Activated T-cell treated with anti-CD3 and anti-CD28 coated beads for 4 hours (primary cell): ENCODE results near the gene CARD10.
"Not testable (repeated sequence)": the region's sequence is repeated elsewhere in the genome, so short reads cannot be mapped to it uniquely, and the experiment has no call there.

ENCODE experiments used
- DNase-seq: peaks from one replicate; pipeline ENCODE4 v3.0.0-alpha.2; 2020

The CARD10 gene

DNA sequence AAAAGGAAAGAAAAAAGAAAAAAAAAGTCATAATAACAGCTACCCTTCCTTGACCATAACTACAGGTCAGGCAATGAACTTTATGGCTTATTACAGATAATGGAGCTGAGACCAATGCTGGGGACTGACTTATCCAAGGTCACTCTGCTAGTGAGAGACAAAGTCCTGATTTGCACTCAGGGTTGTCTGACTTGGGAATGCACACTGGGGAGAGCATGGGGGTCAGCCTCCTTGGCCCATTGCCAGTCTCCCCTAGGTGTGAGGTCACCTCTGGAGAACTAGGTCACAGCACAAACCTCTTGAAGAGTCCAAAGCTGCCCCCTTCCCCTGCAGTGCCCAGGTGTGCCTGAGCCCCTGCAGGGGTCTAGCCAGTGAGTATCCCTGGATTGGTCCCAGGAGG, 35.8 kb upstream of the CARD10 start:
- no peak for DNase-seq

DNA sequence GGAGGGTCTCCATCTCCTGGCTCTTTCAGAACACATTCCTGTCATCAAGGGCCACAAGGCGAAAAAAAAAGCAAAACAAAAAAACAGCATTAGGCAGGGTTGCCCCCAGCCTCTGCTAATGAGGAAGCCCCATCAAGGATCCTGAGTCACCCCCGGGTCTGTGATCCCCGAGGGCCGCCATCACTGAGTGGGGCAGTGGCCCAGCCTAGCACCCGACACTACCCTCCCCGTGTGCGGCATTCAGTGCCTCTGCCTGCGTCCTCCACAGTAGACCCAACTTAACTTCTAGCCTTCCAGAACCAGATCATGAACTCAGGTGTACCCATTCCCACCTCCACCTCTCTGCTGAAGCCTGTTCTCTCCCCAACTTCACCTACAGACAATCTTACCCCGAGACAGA, 34.5 kb upstream of the CARD10 start:
- DNase-seq, result no peak

GRCh38 chr22:37552524-37553163, 33.4 kb upstream of the CARD10 start:
- no peak for DNase-seq

GRCh38 chr22:37551981-37552380, 32.8 kb upstream of the CARD10 start:
- no peak for DNase-seq

DNA sequence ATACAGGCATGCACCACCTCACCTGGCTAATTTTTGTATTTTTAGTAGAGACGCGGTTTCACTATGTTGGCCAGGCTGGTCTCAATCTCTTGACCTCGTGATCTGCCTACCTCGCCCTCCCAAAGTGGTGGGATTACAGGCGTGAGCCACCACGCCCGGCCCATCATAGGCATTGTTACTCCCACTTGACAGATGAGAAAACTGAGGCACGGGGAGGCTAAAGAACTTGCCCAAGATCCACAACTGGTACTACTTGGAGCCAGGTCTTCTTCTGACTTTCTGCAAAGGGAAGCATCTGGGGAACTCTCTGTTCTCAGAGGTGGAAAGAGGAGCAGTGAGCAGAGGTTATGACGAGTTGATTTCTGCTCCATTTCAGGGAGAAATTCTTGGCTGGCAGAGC, 31.7 kb upstream of the CARD10 start:
- not testable (repeated sequence) for DNase-seq

DNA sequence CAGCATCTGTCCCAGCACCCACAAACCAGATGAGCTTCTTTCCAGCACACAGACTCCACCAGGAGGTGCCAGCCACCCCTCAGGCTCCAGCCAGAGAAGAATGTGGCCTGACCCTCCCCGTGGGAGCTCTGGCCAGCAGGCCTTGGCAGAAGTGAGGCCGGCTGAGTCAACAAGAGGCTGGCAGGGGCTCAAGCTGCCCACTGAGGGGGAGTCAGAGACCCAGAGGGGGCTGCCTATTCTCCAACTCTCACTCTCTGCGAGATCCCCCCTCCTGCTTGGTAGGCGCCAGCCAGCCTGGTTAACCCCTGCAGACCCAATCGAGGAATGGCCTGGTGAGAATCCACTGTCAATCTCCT, 30.5 kb upstream of the CARD10 start:
- no peak for DNase-seq

GRCh38 chr22:37547251-37547741, 28.1 kb upstream of the CARD10 start:
- DNase-seq, result no peak

DNA sequence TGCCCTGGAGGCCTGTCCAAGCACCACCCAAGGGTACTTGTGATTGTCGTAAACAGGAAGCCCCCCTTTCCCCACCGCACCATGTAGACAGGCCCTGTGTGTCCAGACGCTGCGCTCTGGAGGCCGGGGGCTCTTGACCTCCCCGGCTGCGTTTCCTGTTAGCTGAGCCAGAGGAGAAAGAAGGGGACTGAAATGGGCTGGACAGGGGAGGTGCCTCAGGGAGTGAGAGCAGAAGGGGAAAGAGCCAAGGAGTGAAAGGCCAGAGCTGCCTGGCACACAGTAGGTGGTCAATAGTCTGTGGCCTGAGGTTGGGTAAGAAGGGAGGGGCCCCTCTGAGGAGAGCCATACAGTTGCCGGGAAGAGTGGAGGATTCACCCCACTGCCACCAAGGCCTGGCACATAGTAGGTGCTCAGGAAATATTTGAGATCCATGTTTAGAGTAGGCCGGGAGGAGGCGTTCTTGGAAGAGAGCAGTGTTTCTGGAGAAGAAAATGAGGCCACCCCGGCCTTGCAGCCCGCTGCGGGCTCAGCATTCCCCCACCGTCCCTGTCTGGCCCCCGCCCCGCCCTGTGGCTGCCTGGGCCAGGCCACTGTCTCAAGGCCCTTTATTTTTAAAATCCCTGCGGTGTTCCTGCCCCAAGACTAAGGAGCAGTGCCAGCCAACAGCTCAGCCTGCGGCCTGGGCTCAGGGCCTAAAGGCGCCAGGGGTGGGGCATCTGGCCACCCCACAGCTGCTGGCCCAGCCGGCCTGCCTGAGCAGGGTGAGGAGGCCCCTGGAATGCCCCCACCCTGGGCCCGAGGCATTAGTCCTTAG, 27.4 kb upstream of the CARD10 start:
- no peak for DNase-seq

- DNase-seq, result no peak
Observed at GRCh38 chr22:37545703-37546436, 26.7 kb upstream of the CARD10 start.

DNA sequence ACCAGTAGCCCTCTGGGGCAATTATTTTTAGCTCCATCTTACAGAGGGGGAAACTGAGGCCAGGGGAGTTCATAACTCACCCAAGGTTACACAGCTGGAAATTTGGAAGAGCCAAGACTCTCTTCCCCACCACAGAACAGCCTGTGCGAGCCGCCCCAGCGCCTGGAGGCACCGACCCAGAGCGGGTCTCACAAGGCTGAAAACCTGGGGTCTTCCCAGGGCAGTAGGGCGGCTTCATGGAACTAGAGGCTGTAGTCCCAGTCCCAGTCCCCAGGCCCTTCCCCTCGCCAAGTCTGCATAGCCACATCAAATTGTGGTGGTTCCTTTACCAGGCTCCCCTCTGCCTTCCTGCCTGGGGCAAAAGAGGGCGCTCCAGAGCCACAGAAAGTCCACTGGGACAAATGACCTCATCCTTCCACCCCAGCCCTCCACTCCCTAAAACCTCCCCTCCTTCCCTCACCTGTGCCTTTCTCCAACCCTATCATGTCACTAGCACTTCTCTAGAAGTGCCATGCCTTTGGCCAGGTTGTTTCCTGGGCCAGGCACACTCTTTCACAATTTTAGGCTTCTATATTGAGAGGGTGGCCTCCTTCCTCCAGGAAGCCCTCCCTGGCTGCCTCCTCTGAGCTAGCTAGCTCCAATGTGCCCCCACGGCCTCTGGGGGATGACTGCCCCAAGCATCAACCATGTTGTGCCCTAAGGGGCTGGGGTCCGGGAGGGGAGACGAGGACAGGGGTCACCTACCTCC, 25.9 kb upstream of the CARD10 start:
- DNase-seq, result no peak

GRCh38 chr22:37542959-37543358, 23.7 kb upstream of the CARD10 start:
- DNase-seq, result no peak

- not testable (repeated sequence) for DNase-seq
Observed at GRCh38 chr22:37542416-37542815, 23.2 kb upstream of the CARD10 start.

DNA sequence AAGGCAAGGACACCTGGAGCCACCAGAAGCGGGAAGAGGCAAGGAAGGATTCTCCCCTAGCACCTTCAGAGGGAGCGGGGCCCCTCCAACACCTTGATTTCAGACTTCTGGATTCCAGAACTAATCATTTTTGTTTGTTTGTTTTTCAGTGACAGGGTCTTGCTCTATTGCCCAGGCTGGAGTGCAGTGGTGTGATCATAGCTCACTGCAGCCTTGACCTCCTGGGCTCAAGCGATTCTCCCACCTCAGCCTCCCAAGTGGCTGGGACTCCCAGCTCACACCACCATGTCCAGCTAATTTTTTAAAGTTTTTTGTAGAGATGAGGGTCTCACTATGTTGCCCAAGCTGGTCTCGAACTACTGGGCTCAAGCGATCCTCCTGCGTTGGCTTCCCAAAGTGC, 20.6 kb upstream of the CARD10 start:
- DNase-seq, result not testable (repeated sequence)

DNA sequence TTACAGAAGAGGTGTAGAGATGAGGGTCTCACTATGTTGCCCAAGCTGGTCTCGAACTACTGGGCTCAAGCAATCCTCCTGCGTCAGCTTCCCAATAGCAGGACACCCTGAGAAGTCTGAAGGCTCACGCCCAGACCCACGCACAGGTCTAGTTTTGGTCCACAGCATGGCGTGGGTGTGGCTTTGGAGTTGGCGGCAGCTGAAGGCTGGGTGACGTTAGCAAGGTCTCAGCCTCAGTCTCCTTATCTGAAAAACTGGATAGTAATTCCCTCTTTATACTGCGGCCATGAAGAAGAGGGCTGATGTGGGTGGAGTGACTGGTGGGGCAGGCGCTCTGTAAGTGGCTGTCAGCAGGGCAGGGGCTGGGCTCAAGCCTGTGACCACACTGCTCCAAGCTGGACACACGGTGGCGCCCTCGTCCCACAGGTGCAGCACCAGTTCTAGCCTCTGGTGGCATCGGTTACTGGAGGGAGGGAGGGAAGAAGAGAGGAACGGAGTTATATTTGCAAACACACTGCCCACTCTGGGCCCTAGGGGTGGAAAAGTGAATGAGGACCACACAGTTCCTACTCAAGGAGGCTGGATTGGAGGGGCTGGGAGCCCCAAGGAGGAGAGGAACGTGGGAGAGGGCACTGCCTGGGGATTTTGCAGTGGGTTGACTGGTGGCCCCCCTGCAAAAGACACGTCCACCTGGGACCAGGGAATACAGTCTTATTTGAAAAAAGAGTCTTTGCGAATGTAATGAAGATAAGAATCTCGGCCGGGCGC, 19.6 kb upstream of the CARD10 start:
- DNase-seq, result peak; percentile 82

DNA sequence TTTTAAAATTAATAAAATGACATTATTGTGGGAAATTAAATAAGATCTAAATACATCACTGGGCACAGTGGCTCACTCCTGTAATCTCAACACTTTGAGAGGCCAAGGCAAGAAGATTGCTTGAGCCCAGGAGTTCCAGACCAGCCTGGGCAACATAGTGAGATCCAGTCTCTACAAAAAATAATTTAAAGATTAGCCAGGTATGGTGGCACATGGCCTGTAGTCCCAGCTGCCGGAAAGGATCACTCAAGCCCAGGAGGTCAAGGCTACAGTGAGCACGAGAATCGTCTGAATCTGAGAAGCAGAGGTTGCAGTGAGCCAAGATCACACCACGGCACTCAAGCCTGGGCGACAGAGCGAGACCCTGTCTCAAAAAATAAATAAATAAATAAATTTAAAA, 15.9 kb upstream of the CARD10 start:
- DNase-seq, result no peak

DNA sequence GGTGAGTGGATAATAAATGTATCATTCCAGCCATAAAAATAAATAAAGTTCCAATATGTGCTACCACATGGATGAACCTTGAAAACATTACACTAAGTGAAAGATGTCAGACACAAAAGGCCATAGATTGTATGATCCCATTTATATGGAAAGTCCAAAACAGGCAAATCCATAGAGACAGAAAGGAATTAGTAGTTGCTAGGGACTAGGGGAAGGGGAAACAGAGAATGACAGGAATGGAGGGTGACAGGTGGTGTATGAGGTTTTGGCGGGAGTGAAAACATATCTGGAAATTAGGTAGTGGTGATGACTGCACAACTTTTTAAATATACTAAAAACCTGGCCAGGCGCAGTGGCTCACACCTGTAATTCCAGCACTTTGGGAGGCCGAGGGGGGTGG, 15.2 kb upstream of the CARD10 start:
- no peak for DNase-seq

- DNase-seq, result no peak
Observed at GRCh38 chr22:37533995-37534394, 14.8 kb upstream of the CARD10 start.

DNA sequence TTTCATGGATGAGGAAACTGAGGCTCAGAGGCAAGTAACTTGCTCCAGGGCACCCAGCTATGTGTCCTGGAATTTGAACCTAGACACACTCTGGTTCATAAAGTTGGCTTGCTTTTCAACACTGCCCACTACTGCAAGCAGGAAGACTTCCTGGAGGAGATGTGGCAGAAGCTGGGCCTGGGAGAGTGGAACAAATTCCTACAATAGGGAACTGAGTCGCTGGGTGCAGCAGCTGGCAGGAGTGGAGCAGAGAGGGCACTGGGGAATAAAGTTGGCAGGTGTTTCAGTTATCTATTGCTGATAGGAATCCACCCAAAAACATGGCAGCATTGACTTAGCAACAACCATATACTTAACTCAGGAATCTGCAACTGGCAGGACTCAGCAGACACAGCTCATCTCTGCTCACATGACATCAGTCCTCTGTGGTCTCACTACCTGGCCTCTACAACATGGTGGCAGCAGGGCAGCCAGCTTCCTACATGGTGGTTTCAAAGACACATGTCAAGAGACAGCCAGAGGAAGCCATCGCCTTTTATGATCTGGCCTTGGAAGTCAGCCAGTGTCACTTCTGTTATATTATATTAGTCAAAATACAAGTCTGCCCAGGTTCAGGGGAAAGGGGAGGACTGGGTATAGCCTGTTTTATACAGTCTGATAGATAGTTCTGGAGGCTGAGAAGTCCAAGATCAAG, 10.6 kb upstream of the CARD10 start:
- no peak for DNase-seq

DNA sequence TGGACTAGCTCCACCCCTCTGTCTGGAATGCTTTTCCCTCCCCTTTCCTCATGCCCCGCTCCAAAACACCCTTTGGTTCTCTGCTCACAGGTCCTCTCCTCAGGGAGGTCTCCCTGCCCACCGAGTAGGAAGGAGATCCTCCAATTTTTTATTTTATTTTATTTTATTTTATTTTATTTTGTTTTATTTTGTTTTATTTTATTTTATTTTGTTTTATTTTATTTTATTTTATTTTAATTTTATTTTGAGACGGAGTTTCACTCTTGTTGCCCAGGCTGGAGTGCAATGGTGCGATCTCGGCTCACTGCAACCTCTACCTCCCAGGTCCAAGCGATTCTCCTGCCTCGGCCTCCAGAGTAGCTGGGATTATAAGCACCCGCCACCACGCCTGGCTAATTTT, 8.7 kb upstream of the CARD10 start:
- not testable (repeated sequence) for DNase-seq

DNA sequence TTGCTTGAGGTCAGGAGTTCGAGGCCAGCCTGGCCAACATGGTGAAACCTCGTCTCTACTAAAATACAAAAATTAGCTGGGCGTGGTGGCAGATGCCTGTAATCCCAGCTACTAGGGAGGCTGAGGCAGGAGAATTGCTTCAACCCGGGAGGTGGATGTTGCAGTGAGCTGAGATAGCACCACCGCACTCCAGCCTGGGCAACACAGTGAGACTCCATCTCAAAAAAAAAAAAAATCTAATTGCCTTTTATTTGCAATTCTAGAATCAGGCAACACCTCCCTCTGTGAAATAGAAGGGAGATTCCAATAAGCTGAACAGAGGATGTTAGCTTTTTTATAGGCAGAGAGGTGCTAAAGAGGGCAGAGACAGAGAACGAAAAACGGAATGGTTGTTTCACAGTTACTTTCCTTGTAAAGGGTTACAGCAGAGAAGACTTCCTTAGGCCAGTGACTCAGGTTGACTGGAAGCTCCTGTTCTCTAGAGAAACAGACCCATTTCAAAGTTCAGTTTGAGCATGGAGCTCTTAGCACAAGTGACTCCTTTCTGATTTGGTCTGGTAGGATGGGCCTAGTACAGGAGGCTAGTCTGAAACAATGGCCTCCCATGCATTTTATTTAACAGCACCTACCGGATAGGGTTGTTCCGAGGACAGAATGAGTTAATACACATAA, 8.0 kb upstream of the CARD10 start:
- not testable (repeated sequence) for DNase-seq

GRCh38 chr22:37526376-37526775, 7.2 kb upstream of the CARD10 start:
- no peak for DNase-seq
